Heart left ventricle (tissue), 16 donors: ENCODE results near the gene CAMKMT. TPM values are rescaled to one million over a fixed set of nuclear protein-coding genes. Genes with fewer than 3 reads are reported as not detected.

Experiments
- ATAC-seq, 4 donors: fragments of 200-7000 bp; cut with Tn5 transposase; one replicate each; pipeline ENCODE4 v1.9.1; 2020 to 2022; ENCODE audit warnings: moderate library complexity in 4 of 4, mild to moderate bottlenecking in 3 of 4, moderate number of reproducible peaks in 1 of 4
- DNase-seq, 5 donors: peaks; one replicate each; pipeline ENCODE4 v3.0.0-alpha.2; 2020
- H3K27ac ChIP-seq, 12 donors: fragments of 200-600 bp; sonication (generic) in 4 of 12; one replicate each; pipeline versions ENCODE4 v1.5.0 to v1.8.0; 2016 to 2022; ENCODE audit warnings: mild to moderate bottlenecking in 2 of 12
- H3K27me3 ChIP-seq, 9 donors: fragments of 200-600 bp; sonication (generic) in 2 of 9; one replicate each; pipeline versions ENCODE4 v1.5.1 to v1.8.0; 2016 to 2022; ENCODE audit warnings: mild to moderate bottlenecking in 3 of 9
- H3K36me3 ChIP-seq, 9 donors: fragments of 200-600 bp; sonication (generic) in 2 of 9; one replicate each; pipeline versions ENCODE4 v1.5.0 to v1.8.0; 2018 to 2022; ENCODE audit warnings: mild to moderate bottlenecking in 2 of 9
- H3K4me1 ChIP-seq, 12 donors: fragments of 200-600 bp; sonication (generic) in 4 of 12; one replicate each; pipeline versions ENCODE4 v1.5.0 to v1.8.0; 2016 to 2022; ENCODE audit warnings: mild to moderate bottlenecking in 3 of 12
- H3K4me3 ChIP-seq, 12 donors: fragments of 200-600 bp; sonication (generic) in 4 of 12; one replicate each; pipeline versions ENCODE4 v1.5.0 to v1.8.0; 2017 to 2022; ENCODE audit warnings: mild to moderate bottlenecking in 9 of 12, moderate library complexity in 4 of 12
- H3K9me3 ChIP-seq, 12 donors: fragments of 200-600 bp; sonication (generic) in 4 of 12; one replicate each; pipeline versions ENCODE4 v1.5.0 to v1.8.0; 2016 to 2022; ENCODE audit warnings: mild to moderate bottlenecking in 1 of 12
- CTCF ChIP-seq, 12 donors: fragments of 200-600 bp; sonication (generic) in 4 of 12; IDR thresholded peaks; one replicate each; pipeline versions ENCODE4 v1.5.0 to v1.8.0; 2018 to 2022; ENCODE audit warnings: antibody characterized with exemption in 12 of 12, mild to moderate bottlenecking in 5 of 12
- POLR2A ChIP-seq, 2 donors: fragments of 450-650 bp; IDR thresholded peaks; one replicate each; pipeline ENCODE4 v1.6.1; 2017; ENCODE audit warnings: antibody characterized with exemption in 2 of 2, mild to moderate bottlenecking in 2 of 2, moderate library complexity in 2 of 2
- WGBS, 4 donors: extraction: QIAGEN DNeasy Blood & Tissue Kit in 2 of 4; methylation state at CpG; one replicate each; pipeline versions ENCODE4 v1.1.5 to v1.1.7; 2013 to 2018; 5-methylcytosine and 5-hydroxymethylcytosine counted together
- intact Hi-C, 10 donors: fragments of 100-400 bp; cut with DNase I; formaldehyde crosslinking; loops; one replicate each; pipeline versions ENCODE4 v1.11.1 to v1.14.2; 2022
- polyA plus RNA-seq, 2 donors: library from polyadenylated mRNA; stranded (reverse); fragments of 200-250 nt; gene quantifications; one replicate each; pipeline ENCODE4 v1.2.3, GENCODE V29; 2013
- total RNA-seq, 9 donors: library from RNA; depleted of rRNA in 2 of 9; stranded (reverse); fragments of >200 nt in 2 of 9; fragmentation: NEBNext Ultra II Directional in 3 of 9; extraction: Animal tissue kit (Norgen Biotek cat#: 25700) in 3 of 9; gene quantifications; one replicate each; pipeline versions ENCODE4 v1.1.0 to v1.2.4, GENCODE V29; 2016 to 2023
- donor health status: ischemic (EF 13 %, LVEDD 7.1; RV severe dilation, severe dysfunction).
- donor health status: healthy with polysubstance abuse.
- donor health status: DM: no; HTN: yes; CAD: no.
- donor health status: DM: no; HTN: no; CAD: no.
- donor health status: ischemic (EF 25% LVEDD 6.9; RV normal size, moderate dysfunction).
- donor health status: ischemic (EF 25% LVEDD 5.7; RV mildly dilated, moderate dysfunction).
- donor health status: healthy.
- donor health status: DM: yes; HTN: yes; CAD: no.
- donor health status: ischemic (EF 35%, LVEDD 5.7; RV mildly dilated, moderate dysfunction).
- donor health status: nonischemic (EF 11% LVEDD 7.7; RV severe dilation, severe dysfunction).
- donor health status: DM: yes; HTN: yes; CAD: no.
- donor health status: PGD.
- donor health status: ischemic (EF 29% LVEDD 5.4; RV normal size, mild dysfunction).
- donor health status: nonischemic (EF 23%, LVEDD 6.1; RV moderate dilation, normal function).

The CAMKMT gene
- total and polyA plus RNA-seq, 11 donors = 2.5 to 10.1 (median 4.4) TPM

- ATAC-seq = no peak
- whole genome bisulfite sequencing, 4 donors = 85 to 91% (median 88%) methylated on average over 2 of the region's 2 CpGs
- TF ChIP-seq POLR2A (IDR thresholded peaks at IDR 0.05) (no peak), CTCF (IDR thresholded peaks at IDR 0.05) (no peak)
- intact Hi-C loops = no loop called here
- peaks cover 0 to 23% (median 2%) of the 10 kb centered on the region in 12 donors for H3K4me1 ChIP-seq
- no peaks in the 10 kb centered on the region for H3K36me3 ChIP-seq
- H3K4me3 ChIP-seq = no peak overlapping the region
- H3K27me3 ChIP-seq = peaks cover 0 to 32% (median 7%) of the 10 kb centered on the region in 9 donors
- no peak overlapping the region for H3K27ac ChIP-seq
- no peak for DNase-seq
- H3K9me3 ChIP-seq = no peaks in the 10 kb centered on the region
Observed at GRCh38 chr2:44772669-44773378, 411.1 kb downstream of the CAMKMT start.

- no peak for TF ChIP-seq POLR2A (IDR thresholded peaks at IDR 0.05)
- 95 to 97% (median 96%) methylated on average over 4 of the region's 4 CpGs for WGBS, 4 donors
- H3K27ac ChIP-seq = no peak overlapping the region
Observed at GRCh38 chr2:44774826-44775492, 413.2 kb downstream of the CAMKMT start.

GRCh38 chr2:44777036-44777435 lies 415.3 kb downstream of the CAMKMT start:
- no peak for TF ChIP-seq CTCF (IDR thresholded peaks at IDR 0.05)
- intact Hi-C loops = no loop called here
- DNase-seq (no peak), ATAC-seq (peak in 1 of 4 donors; percentile 39)
- Histone ChIP-seq H3K27me3 (peaks cover 0 to 14% (median 0%) of the 10 kb centered on the region in 9 donors), H3K4me3 (peak overlapping the region in 5 of 12 donors; percentile 4 to 27 (median 10)), H3K4me1 (peaks cover 0 to 12% (median 0%) of the 10 kb centered on the region in 12 donors), H3K27ac (no peak overlapping the region), H3K36me3 (no peaks in the 10 kb centered on the region), H3K9me3 (peaks cover 0 to 17% (median 0%) of the 10 kb centered on the region in 12 donors)
- 58 to 71% (median 67%) methylated on average over 6 of the region's 6 CpGs for WGBS, 4 donors

More at GRCh38 chr2:44774826-44775492, 413.2 kb downstream of the CAMKMT start:
- no peak for DNase-seq
- intact Hi-C loops = no loop called here
- Histone ChIP-seq H3K36me3 (no peaks in the 10 kb centered on the region), H3K27me3 (peaks cover 0 to 23% (median 0%) of the 10 kb centered on the region in 9 donors), H3K4me1 (peaks cover 0 to 12% (median 0%) of the 10 kb centered on the region in 12 donors), H3K9me3 (peaks cover 0 to 2% (median 0%) of the 10 kb centered on the region in 12 donors), H3K4me3 (no peak overlapping the region)
- no peak for ATAC-seq

GRCh38 chr2:44777537-44777936 lies 415.8 kb downstream of the CAMKMT start:
- peaks cover 0 to 14% (median 0%) of the 10 kb centered on the region in 9 donors for H3K27me3 ChIP-seq
- peaks cover 0 to 21% (median 0%) of the 10 kb centered on the region in 12 donors for H3K9me3 ChIP-seq
- no peaks in the 10 kb centered on the region for H3K36me3 ChIP-seq
- ATAC-seq (peak in 2 of 4 donors; percentile 37 to 59), DNase-seq (no peak)
- intact Hi-C loops = no loop called here
- peak overlapping the region in 7 of 12 donors; percentile 4 to 27 (median 10) for H3K4me3 ChIP-seq
- TF ChIP-seq POLR2A (IDR thresholded peaks at IDR 0.05) = no peak
- no peak for TF ChIP-seq CTCF (IDR thresholded peaks at IDR 0.05)
- H3K4me1 ChIP-seq = peaks cover 0 to 12% (median 0%) of the 10 kb centered on the region in 12 donors
- WGBS, 4 donors = 19 to 28% (median 26%) methylated on average over 11 of the region's 11 CpGs
- H3K27ac ChIP-seq = no peak overlapping the region
